ENCODE measurements around the gene OVAAL.

The OVAAL gene

DNA sequence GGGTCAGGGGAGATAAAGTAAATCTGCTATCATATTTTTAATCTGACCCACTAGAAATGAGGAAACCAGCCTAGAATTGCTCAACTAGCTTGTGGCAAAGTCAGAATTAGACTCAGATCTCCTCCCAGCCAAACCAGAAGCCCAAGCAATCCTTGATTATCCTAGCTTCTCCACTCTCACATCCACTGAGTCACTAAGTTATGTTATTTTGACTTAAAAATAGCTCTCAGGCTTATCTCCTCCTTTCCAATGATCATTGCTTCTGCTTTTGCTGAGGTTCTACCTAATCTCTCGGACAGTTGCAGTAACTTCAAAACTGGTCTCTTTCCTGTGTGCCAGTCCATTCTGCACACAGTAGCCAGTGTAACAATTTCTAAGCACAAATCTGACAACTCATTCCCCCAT lies 22.9 kb downstream of the OVAAL start:
- no peak overlapping the region for H3K27ac ChIP-seq
- TF ChIP-seq ZFX (IDR thresholded peaks at IDR 0.05) = no peak
- TF ChIP-seq CTCF (conservative IDR thresholded peaks at IDR 0.05) = no peak

GRCh38 chr1:180584869-180585268 lies 26.1 kb downstream of the OVAAL start:
- TF ChIP-seq ZFX (IDR thresholded peaks at IDR 0.05) (no peak), CTCF (conservative IDR thresholded peaks at IDR 0.05) (no peak)
- peak overlapping the region; percentile 27 for H3K27ac ChIP-seq

DNA sequence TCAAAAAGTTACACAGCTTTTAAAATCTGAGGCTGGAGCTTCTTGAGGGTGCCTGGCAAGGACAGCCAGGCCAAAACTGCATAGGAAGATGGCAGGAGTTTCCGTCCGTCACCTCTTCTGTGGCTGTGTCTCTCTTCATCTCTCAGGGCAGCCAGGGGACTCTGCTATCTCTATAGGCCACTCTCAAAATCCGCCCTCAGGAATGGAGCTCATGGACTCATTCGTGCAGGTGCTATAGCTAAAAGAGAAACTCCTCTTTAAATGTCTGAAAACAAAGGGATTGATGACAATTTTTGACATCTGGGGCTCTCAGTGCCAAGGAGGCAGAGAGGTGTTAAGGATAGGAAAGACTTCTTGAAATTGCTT lies 27.2 kb downstream of the OVAAL start:
- TF ChIP-seq CTCF (conservative IDR thresholded peaks at IDR 0.05) (no peak), ZFX (IDR thresholded peaks at IDR 0.05) (no peak)
- peak overlapping the region; percentile 27 for H3K27ac ChIP-seq

GRCh38 chr1:180586671-180587155 lies 27.9 kb downstream of the OVAAL start:
- H3K27ac ChIP-seq = peak overlapping the region; percentile 15
- TF ChIP-seq ZFX (IDR thresholded peaks at IDR 0.05) = no peak
- no peak for TF ChIP-seq CTCF (conservative IDR thresholded peaks at IDR 0.05)

DNA sequence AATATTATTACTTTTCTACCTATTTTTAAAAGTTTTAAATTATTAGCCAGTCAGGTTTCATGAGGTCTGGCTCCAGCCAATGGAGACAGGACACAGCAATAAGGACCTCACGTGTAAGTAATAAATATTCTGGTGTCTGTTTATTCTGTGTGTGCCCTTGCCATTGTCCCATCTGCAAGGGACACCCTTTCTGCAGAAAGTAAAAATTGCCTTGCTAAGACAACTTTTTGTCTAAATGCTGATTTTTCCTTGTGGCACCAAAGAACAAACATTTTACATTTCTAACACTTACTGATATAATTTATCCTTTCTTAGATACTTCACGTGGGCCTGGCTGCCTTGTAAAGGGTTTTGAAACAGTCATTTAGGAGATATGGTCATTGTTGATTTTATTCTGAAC lies 29.4 kb downstream of the OVAAL start:
- no peak overlapping the region for H3K27ac ChIP-seq
- TF ChIP-seq CTCF (conservative IDR thresholded peaks at IDR 0.05) (no peak), ZFX (IDR thresholded peaks at IDR 0.05) (no peak)

DNA sequence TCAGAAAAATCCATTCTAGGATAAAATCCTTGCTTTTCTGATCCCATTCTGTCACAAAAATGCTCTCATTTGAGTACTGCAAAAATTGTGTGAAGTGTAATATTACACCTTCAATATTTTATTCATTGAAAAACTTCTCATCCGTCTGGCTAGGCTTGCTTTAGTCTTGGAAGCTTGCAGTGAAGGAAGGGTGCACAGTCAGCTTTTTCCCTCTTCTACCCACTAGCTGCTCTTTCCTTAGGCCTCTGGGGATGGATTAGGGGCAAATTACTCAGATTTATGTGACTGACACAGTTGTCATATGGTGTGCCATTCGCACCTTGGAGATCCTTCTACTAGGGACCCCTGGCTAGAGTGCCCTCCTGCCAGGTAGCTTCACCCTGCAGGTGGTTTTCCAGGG lies 32.1 kb downstream of the OVAAL start:
- TF ChIP-seq ZFX (IDR thresholded peaks at IDR 0.05) (no peak), CTCF (conservative IDR thresholded peaks at IDR 0.05) (no peak)
- no peak overlapping the region for H3K27ac ChIP-seq

GRCh38 chr1:180593382-180593781 lies 34.6 kb downstream of the OVAAL start:
- no peak overlapping the region for H3K27ac ChIP-seq

More at GRCh38 chr1:180593382-180593781, 34.6 kb downstream of the OVAAL start:
- TF ChIP-seq CTCF (conservative IDR thresholded peaks at IDR 0.05) (no peak), ZFX (IDR thresholded peaks at IDR 0.05) (no peak)
